HepG2 (cell line): ENCODE results near the gene DHX16. TPM values are rescaled to one million over a fixed set of nuclear protein-coding genes. Genes with fewer than 3 reads are reported as not detected.

Experiments
- EHMT2 ChIP-seq: fragments of 200-600 bp; sonication (generic); IDR thresholded peaks from 2 replicates; pipeline ENCODE4 v1.7.0; 2017; ENCODE audit warnings: antibody characterized with exemption, low read depth, low read length, borderline replicate concordance
- KAT7 ChIP-seq: IDR thresholded peaks from 2 replicates; pipeline ENCODE4 v1.6.1; 2018; ENCODE audit warnings: borderline replicate concordance, missing compliant biosample characterization
- MLLT10 ChIP-seq: sonication (generic); formaldehyde crosslinking; IDR thresholded peaks from 2 replicates; pipeline ENCODE4 v1.4.0; 2020; ENCODE audit warnings: missing genetic modification reagents
- NFKB2 ChIP-seq: sonication (generic); formaldehyde crosslinking; IDR thresholded peaks from 2 replicates; pipeline ENCODE4 v1.4.0; 2020; ENCODE audit warnings: missing genetic modification reagents, borderline replicate concordance
- POLR2A ChIP-seq, 2 experiments: IDR thresholded peaks; 2 replicates each; pipeline ENCODE4 v1.6.1; 2011; ENCODE audit warnings: low read depth in 2 of 2, low read length in 2 of 2, mild to moderate bottlenecking in 1 of 2, moderate library complexity in 1 of 2; ENCODE audit not compliant: insufficient read depth in 1 of 2
- REXO4 ChIP-seq: sonication (generic); formaldehyde crosslinking; IDR thresholded peaks from 2 replicates; pipeline ENCODE4 v1.8.0; 2022; ENCODE audit warnings: missing genetic modification reagents, mild to moderate bottlenecking, borderline replicate concordance
- SIX1 ChIP-seq: sonication (generic); formaldehyde crosslinking; IDR thresholded peaks from 2 replicates; pipeline ENCODE4 v1.4.0; 2020; ENCODE audit warnings: missing genetic modification reagents, borderline replicate concordance
- SP140L ChIP-seq: sonication (generic); formaldehyde crosslinking; IDR thresholded peaks from 2 replicates; pipeline ENCODE4 v1.4.0; 2020; ENCODE audit warnings: missing genetic modification reagents, borderline replicate concordance
- TCF7L2 ChIP-seq: IDR thresholded peaks from 2 replicates; pipeline ENCODE4 v1.6.1; 2011; ENCODE audit warnings: mild to moderate bottlenecking, low read depth, low read length, moderate library complexity
- TEAD2 ChIP-seq: sonication (generic); formaldehyde crosslinking; IDR thresholded peaks from 2 replicates; pipeline ENCODE4 v1.9.0; 2021; ENCODE audit warnings: missing genetic modification reagents
- ZC3H13 ChIP-seq: sonication (generic); formaldehyde crosslinking; IDR thresholded peaks from 2 replicates; pipeline ENCODE4 v1.8.1; 2023; ENCODE audit warnings: mild to moderate bottlenecking, missing genetic modification reagents, moderate library complexity
- ZNF253 ChIP-seq: sonication (generic); formaldehyde crosslinking; IDR thresholded peaks from 2 replicates; pipeline ENCODE4 v1.8.0; 2022; ENCODE audit warnings: mild to moderate bottlenecking, missing genetic modification reagents, borderline replicate concordance
- ZNF510 ChIP-seq: sonication (generic); formaldehyde crosslinking; IDR thresholded peaks from 2 replicates; pipeline ENCODE4 v1.4.0; 2020; ENCODE audit warnings: low read depth, mild to moderate bottlenecking, missing genetic modification reagents
- ZNF615 ChIP-seq: sonication (generic); formaldehyde crosslinking; IDR thresholded peaks from 2 replicates; pipeline ENCODE4 v1.5.0; 2020; ENCODE audit warnings: mild to moderate bottlenecking, missing genetic modification reagents, borderline replicate concordance
- polyA plus RNA-seq, 8 experiments: library from polyadenylated mRNA; depleted of rRNA in 3 of 8; stranded (reverse) in 7 of 8; unstranded in 1 of 8; fragments of >200 nt; fragmentation: Illumina TruSeq in 4 of 8; extraction: Trizol in 4 of 8; gene quantifications; 2 replicates each; pipeline versions ENCODE4 v1.2.1 to v1.2.3, GENCODE V29; 2011 to 2016; ENCODE audit warnings: low read depth in 4 of 8, missing spikeins in 1 of 8, mixed read lengths in 1 of 8; ENCODE audit not compliant: insufficient read depth in 1 of 8
- total RNA-seq, 5 experiments: library from RNA; depleted of rRNA; stranded (reverse); fragments of >200 nt; fragmentation: Illumina TruSeq; extraction: Trizol; gene quantifications; 2 replicates each; pipeline ENCODE4 v1.2.3, GENCODE V29; 2016; ENCODE audit warnings: low read depth in 1 of 5
- TF ChIP-seq, protein P1 (sequence below): sonication (generic); formaldehyde crosslinking; conservative IDR thresholded peaks from 2 replicates; pipeline ENCODE4 v1.4.0; 2020; ENCODE audit warnings: missing genetic modification reagents
- TF ChIP-seq, protein P2 (sequence below): IDR thresholded peaks from 2 replicates; pipeline ENCODE4 v1.6.1; 2018; ENCODE audit warnings: missing genetic modification reagents
- TF ChIP-seq, protein P3 (sequence below): sonication (generic); formaldehyde crosslinking; IDR thresholded peaks from 2 replicates; pipeline ENCODE4 v1.4.0; 2020; ENCODE audit warnings: missing genetic modification reagents
- TF ChIP-seq, protein P4 (sequence below): IDR thresholded peaks from 2 replicates; pipeline ENCODE4 v1.6.1; 2012; ENCODE audit warnings: low read length, improper control_type of control experiment
- TF ChIP-seq, protein P5 (sequence below): IDR thresholded peaks from 2 replicates; pipeline ENCODE4 v1.6.1; 2016; ENCODE audit warnings: low read depth

DHX16 gene
- total and polyA plus RNA-seq, 2 of the 13 experiments (the other 11 are each of a cell fraction or from before 2014, with no cell fraction given), result 57.0 to 58.5 TPM

DNA sequence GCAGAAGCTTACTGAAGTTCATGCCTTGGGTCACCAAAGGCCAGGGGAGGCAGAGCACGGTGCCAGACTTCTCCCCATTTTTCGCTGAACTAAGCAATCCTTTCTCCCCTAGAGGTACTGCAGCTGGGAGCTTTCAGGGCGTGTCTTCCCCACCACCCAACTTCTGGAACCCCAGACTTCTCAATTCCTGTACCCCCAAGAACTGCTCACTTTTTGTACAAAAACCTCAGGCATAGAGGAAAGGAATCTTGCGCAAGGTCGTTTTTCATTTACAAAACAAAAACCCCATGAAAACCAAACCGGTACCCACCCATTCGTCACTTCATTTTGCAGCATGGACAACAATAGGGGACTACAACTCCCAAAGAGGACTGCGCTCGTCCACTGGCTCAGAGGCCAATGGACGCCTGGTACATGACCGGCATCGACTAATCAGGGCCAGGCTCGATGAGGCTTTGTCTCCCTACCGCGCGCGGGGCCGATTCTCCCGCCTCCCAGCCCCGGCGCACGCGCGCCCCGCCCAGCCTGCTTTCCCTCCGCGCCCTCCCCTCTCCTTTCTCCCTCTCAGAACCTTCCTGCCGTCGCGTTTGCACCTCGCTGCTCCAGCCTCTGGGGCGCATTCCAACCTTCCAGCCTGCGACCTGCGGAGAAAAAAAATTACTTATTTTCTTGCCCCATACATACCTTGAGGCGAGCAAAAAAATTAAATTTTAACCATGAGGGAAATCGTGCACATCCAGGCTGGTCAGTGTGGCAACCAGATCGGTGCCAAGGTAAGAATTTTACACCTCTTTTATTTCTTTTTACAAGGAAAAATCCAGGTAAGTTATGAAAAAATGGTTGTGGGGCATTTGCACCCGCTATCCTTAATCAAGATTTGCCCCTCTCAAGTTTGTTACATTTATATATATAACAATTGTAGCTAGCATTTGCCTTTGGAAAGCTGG, 47.3 kb upstream of the DHX16 start, which contains the start of gene TUBB (continued):
- TF ChIP-seq, protein P1, sequence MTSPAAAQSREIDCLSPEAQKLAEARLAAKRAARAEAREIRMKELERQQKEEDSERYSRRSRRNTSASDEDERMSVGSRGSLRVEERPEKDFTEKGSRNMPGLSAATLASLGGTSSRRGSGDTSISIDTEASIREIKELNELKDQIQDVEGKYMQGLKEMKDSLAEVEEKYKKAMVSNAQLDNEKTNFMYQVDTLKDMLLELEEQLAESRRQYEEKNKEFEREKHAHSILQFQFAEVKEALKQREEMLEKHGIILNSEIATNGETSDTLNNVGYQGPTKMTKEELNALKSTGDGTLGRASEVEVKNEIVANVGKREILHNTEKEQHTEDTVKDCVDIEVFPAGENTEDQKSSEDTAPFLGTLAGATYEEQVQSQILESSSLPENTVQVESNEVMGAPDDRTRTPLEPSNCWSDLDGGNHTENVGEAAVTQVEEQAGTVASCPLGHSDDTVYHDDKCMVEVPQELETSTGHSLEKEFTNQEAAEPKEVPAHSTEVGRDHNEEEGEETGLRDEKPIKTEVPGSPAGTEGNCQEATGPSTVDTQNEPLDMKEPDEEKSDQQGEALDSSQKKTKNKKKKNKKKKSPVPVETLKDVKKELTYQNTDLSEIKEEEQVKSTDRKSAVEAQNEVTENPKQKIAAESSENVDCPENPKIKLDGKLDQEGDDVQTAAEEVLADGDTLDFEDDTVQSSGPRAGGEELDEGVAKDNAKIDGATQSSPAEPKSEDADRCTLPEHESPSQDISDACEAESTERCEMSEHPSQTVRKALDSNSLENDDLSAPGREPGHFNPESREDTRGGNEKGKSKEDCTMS, result no peak
- no peak for TF ChIP-seq SP140L (CRISPR knock-in tag)
- TF ChIP-seq, protein P2, sequence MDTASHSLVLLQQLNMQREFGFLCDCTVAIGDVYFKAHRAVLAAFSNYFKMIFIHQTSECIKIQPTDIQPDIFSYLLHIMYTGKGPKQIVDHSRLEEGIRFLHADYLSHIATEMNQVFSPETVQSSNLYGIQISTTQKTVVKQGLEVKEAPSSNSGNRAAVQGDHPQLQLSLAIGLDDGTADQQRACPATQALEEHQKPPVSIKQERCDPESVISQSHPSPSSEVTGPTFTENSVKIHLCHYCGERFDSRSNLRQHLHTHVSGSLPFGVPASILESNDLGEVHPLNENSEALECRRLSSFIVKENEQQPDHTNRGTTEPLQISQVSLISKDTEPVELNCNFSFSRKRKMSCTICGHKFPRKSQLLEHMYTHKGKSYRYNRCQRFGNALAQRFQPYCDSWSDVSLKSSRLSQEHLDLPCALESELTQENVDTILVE (CRISPR knock-in tag), result peak; percentile 39; the same call in 1 of the 2 replicates
- peak; percentile 50 for TF ChIP-seq NFKB2 (CRISPR knock-in tag)
- TF ChIP-seq ZNF615 (CRISPR knock-in tag), result no peak
- no peak for TF ChIP-seq REXO4 (CRISPR knock-in tag)
- TF ChIP-seq TCF7L2, result no peak
- TF ChIP-seq, protein P3, sequence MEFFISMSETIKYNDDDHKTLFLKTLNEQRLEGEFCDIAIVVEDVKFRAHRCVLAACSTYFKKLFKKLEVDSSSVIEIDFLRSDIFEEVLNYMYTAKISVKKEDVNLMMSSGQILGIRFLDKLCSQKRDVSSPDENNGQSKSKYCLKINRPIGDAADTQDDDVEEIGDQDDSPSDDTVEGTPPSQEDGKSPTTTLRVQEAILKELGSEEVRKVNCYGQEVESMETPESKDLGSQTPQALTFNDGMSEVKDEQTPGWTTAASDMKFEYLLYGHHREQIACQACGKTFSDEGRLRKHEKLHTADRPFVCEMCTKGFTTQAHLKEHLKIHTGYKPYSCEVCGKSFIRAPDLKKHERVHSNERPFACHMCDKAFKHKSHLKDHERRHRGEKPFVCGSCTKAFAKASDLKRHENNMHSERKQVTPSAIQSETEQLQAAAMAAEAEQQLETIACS (CRISPR knock-in tag), result peak; percentile 81
- peak; percentile 83; the same call in 1 of the 2 replicates for TF ChIP-seq MLLT10 (CRISPR knock-in tag)
- TF ChIP-seq EHMT2, result no peak; the same call in 1 of the 2 replicates
- TF ChIP-seq, protein P4, sequence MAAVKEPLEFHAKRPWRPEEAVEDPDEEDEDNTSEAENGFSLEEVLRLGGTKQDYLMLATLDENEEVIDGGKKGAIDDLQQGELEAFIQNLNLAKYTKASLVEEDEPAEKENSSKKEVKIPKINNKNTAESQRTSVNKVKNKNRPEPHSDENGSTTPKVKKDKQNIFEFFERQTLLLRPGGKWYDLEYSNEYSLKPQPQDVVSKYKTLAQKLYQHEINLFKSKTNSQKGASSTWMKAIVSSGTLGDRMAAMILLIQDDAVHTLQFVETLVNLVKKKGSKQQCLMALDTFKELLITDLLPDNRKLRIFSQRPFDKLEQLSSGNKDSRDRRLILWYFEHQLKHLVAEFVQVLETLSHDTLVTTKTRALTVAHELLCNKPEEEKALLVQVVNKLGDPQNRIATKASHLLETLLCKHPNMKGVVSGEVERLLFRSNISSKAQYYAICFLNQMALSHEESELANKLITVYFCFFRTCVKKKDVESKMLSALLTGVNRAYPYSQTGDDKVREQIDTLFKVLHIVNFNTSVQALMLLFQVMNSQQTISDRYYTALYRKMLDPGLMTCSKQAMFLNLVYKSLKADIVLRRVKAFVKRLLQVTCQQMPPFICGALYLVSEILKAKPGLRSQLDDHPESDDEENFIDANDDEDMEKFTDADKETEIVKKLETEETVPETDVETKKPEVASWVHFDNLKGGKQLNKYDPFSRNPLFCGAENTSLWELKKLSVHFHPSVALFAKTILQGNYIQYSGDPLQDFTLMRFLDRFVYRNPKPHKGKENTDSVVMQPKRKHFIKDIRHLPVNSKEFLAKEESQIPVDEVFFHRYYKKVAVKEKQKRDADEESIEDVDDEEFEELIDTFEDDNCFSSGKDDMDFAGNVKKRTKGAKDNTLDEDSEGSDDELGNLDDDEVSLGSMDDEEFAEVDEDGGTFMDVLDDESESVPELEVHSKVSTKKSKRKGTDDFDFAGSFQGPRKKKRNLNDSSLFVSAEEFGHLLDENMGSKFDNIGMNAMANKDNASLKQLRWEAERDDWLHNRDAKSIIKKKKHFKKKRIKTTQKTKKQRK, result no peak
- TF ChIP-seq, protein P5, sequence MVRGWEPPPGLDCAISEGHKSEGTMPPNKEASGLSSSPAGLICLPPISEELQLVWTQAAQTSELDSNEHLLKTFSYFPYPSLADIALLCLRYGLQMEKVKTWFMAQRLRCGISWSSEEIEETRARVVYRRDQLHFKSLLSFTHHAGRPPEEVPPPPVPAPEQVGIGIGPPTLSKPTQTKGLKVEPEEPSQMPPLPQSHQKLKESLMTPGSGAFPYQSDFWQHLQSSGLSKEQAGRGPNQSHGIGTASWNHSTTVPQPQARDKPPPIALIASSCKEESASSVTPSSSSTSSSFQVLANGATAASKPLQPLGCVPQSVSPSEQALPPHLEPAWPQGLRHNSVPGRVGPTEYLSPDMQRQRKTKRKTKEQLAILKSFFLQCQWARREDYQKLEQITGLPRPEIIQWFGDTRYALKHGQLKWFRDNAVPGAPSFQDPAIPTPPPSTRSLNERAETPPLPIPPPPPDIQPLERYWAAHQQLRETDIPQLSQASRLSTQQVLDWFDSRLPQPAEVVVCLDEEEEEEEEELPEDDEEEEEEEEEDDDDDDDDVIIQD (CRISPR knock-in tag), result no peak
- no peak; the same call in 1 of the 2 replicates for TF ChIP-seq ZNF510 (CRISPR knock-in tag)
- no peak; the same call in 1 of the 2 replicates for TF ChIP-seq SIX1
- peak; percentile 6; the same call in 1 of the 2 replicates for TF ChIP-seq KAT7
- no peak for TF ChIP-seq ZNF253
- TF ChIP-seq ZC3H13 (CRISPR knock-in tag), result no peak
- no peak for TF ChIP-seq TEAD2 (CRISPR knock-in tag)
- TF ChIP-seq POLR2A (IDR thresholded peaks at IDR 0.05; ENCODE audit: insufficient read depth in 1 of 2, low read depth in 2 of 2, low read length in 2 of 2), result peak; percentile 89 to 93
